A549 (cell line): Measurements from ENCODE around the gene TCF3.

Experiments used
- NFE2L2 ChIP-seq: fragments of 150-350 bp; conservative IDR thresholded peaks from 2 replicates; pipeline ENCODE4 v1.6.1; 2014; ENCODE audit warnings: low read length
- TF ChIP-seq, protein P1 (sequence below): fragments of >200 bp; sonication (Bioruptor Twin); formaldehyde crosslinking; IDR thresholded peaks from 3 replicates; pipeline ENCODE4 v1.5.1; 2016

DNA sequence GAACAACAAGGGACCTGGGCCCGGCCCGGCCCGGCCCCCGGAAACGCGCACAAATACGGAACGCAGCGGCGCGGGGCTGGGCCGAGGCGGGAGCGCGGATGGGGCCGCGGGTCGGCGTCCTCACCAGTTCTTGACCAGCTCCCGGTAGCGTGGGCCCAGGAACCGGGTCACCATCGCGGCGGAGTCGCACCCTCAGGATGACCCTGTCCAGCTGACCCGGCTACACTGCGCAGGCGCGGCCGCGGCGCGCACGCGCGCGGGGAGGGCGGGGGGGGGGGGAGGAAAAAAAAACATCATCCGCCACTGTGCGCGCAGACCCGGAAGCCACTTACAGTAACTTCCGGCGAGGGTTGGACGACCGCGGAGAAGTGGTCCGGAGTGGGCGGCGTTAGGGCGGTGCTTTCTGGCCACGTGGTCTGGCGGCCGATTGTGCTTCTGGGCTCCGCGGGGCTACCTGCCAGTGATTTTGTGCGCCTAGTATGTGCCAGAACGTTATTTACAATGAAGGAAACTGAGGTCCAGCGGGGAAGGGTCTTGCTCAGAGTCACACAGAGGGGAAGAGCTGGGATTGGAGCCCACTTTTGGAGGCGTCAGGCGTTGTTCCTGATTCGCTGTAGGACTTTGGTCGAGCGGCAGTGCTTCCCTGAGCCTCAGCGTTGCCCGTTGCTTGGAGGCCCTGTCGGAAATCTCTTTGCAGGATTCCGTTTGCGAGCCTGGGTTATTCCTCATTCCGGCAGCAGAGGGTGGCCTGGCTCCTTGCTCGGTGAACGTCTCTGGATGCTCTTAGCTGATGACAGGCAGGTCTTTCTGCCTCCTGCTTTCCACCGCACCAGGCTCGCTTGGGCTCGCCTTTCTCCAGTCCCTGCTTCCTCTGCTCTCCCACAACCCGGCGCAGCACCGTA lies 46.9 kb downstream of the TCF3 start, which contains the start of gene UQCR11:
- TF ChIP-seq, protein P1, sequence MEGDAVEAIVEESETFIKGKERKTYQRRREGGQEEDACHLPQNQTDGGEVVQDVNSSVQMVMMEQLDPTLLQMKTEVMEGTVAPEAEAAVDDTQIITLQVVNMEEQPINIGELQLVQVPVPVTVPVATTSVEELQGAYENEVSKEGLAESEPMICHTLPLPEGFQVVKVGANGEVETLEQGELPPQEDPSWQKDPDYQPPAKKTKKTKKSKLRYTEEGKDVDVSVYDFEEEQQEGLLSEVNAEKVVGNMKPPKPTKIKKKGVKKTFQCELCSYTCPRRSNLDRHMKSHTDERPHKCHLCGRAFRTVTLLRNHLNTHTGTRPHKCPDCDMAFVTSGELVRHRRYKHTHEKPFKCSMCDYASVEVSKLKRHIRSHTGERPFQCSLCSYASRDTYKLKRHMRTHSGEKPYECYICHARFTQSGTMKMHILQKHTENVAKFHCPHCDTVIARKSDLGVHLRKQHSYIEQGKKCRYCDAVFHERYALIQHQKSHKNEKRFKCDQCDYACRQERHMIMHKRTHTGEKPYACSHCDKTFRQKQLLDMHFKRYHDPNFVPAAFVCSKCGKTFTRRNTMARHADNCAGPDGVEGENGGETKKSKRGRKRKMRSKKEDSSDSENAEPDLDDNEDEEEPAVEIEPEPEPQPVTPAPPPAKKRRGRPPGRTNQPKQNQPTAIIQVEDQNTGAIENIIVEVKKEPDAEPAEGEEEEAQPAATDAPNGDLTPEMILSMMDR = 0 out of 3 replicates have a peak, but pooled peaks have one; percentile 15
- TF ChIP-seq NFE2L2 = no peak
